ENCODE measurements around the gene BCAT1. TPM values are rescaled to one million over a fixed set of nuclear protein-coding genes. Genes with fewer than 3 reads are reported as not detected.

Gene BCAT1
- total RNA-seq, 2 donors from 2014 or later, result 3.4 to 13.1 TPM

DNA sequence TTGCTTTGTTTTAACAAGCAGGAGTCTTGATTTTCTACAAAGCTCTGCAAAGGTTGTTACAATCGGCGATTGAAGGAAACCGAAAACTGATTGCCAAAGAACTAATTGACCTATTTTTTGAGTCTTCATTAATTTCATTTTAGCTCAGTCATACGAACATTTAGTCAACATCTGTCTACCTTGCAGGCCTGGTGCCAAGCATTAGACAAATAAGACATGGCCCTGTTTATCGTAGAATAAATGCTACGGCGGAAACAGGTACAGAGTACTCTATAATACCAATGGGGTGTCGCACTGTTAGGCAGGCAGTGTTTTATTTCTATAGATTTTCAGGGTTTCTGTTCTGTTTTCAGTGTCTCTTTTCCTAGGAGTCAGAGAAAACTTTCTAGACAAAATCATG lies 171.5 kb downstream of the BCAT1 start:
- DNase-seq (ENCODE audit: low spot score), result no peak
- Histone ChIP-seq H3K36me3 (no peaks in the 10 kb centered on the region), H3K27ac (no peak overlapping the region), H3K4me3 (no peak overlapping the region), H3K9me3 (no peaks in the 10 kb centered on the region), H3K27me3 (no peaks in the 10 kb centered on the region), H3K4me1 (no peaks in the 10 kb centered on the region)
- TF ChIP-seq, protein P1, sequence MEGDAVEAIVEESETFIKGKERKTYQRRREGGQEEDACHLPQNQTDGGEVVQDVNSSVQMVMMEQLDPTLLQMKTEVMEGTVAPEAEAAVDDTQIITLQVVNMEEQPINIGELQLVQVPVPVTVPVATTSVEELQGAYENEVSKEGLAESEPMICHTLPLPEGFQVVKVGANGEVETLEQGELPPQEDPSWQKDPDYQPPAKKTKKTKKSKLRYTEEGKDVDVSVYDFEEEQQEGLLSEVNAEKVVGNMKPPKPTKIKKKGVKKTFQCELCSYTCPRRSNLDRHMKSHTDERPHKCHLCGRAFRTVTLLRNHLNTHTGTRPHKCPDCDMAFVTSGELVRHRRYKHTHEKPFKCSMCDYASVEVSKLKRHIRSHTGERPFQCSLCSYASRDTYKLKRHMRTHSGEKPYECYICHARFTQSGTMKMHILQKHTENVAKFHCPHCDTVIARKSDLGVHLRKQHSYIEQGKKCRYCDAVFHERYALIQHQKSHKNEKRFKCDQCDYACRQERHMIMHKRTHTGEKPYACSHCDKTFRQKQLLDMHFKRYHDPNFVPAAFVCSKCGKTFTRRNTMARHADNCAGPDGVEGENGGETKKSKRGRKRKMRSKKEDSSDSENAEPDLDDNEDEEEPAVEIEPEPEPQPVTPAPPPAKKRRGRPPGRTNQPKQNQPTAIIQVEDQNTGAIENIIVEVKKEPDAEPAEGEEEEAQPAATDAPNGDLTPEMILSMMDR (IDR thresholded peaks at IDR 0.05), result no peak

GRCh38 chr12:24776861-24777260 lies 172.0 kb downstream of the BCAT1 start:
- no peaks in the 10 kb centered on the region for H3K4me1 ChIP-seq

GRCh38 chr12:24775073-24775472 lies 173.8 kb downstream of the BCAT1 start:
- DNase-seq (ENCODE audit: low spot score), result no peak
- H3K27ac ChIP-seq, result no peak overlapping the region
- TF ChIP-seq, protein P1 (IDR thresholded peaks at IDR 0.05), result no peak

More at GRCh38 chr12:24776861-24777260, 172.0 kb downstream of the BCAT1 start:
- TF ChIP-seq, protein P1 (IDR thresholded peaks at IDR 0.05), result no peak
- H3K36me3 ChIP-seq, result no peaks in the 10 kb centered on the region
- no peak for DNase-seq (ENCODE audit: low spot score)
- no peak overlapping the region for H3K4me3 ChIP-seq
- H3K9me3 ChIP-seq, result no peaks in the 10 kb centered on the region
- H3K27me3 ChIP-seq, result no peaks in the 10 kb centered on the region
- no peak overlapping the region for H3K27ac ChIP-seq

DNA sequence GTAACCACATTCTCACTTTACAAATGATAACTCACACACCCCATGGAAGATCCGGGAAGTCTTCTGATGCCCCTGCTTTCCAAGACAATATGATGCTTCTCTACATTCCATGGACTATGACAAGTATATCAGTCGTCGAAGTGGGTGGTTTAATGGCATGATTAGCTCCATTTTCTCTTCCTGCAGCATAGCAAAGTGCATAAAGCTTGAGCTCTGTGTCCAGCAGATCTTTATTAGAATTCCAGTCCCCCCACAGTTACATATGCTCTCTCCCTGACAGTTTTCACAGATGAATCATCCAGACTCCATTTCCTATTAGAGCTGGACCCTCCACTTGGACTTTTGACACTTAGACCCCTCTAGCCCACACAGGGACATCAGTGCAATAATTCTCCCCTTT lies 174.9 kb downstream of the BCAT1 start:
- TF ChIP-seq, protein P1 (IDR thresholded peaks at IDR 0.05), result no peak
- no peak for DNase-seq (ENCODE audit: low spot score)
- Histone ChIP-seq H3K4me1 (no peaks in the 10 kb centered on the region), H3K36me3 (no peaks in the 10 kb centered on the region), H3K27ac (no peak overlapping the region), H3K9me3 (no peaks in the 10 kb centered on the region), H3K4me3 (no peak overlapping the region), H3K27me3 (no peaks in the 10 kb centered on the region)

More at GRCh38 chr12:24775073-24775472, 173.8 kb downstream of the BCAT1 start:
- no peak overlapping the region for H3K4me3 ChIP-seq
- no peaks in the 10 kb centered on the region for H3K36me3 ChIP-seq
- no peaks in the 10 kb centered on the region for H3K4me1 ChIP-seq
- no peaks in the 10 kb centered on the region for H3K9me3 ChIP-seq
- H3K27me3 ChIP-seq, result no peaks in the 10 kb centered on the region

GRCh38 chr12:24772813-24773212 lies 176.1 kb downstream of the BCAT1 start:
- no peak overlapping the region for H3K4me3 ChIP-seq
- H3K9me3 ChIP-seq, result peaks cover 0 to 6% of the 10 kb centered on the region in 2 donors
- DNase-seq (ENCODE audit: low spot score), result no peak
- TF ChIP-seq, protein P1 (IDR thresholded peaks at IDR 0.05), result no peak
- no peaks in the 10 kb centered on the region for H3K4me1 ChIP-seq
- no peaks in the 10 kb centered on the region for H3K36me3 ChIP-seq
- H3K27ac ChIP-seq, result no peak overlapping the region
- H3K27me3 ChIP-seq, result no peaks in the 10 kb centered on the region

- Histone ChIP-seq H3K4me1 (no peaks in the 10 kb centered on the region), H3K27me3 (no peaks in the 10 kb centered on the region), H3K4me3 (no peak overlapping the region), H3K9me3 (peaks cover 0 to 16% of the 10 kb centered on the region in 2 donors), H3K36me3 (no peaks in the 10 kb centered on the region), H3K27ac (no peak overlapping the region)
- TF ChIP-seq, protein P1 (IDR thresholded peaks at IDR 0.05), result no peak
- DNase-seq (ENCODE audit: low spot score), result no peak
Observed at GRCh38 chr12:24770821-24771220, 178.1 kb downstream of the BCAT1 start.

Data from right atrium auricular region (tissue), 2 donors.